H9 (cell line): ENCODE data around the gene IMMP2L. TPM values are rescaled to one million over a fixed set of nuclear protein-coding genes. Genes with fewer than 3 reads are reported as not detected.

Source experiments
- DNase-seq: peaks from one replicate; pipeline ENCODE4 v3.0.0-alpha.2; 2017
- H2AFZ ChIP-seq: one replicate; pipeline ENCODE4 v1.6.1; 2013; ENCODE audit warnings: mild to moderate bottlenecking, low read length, control low read depth, moderate library complexity
- H2AK5ac ChIP-seq: 2 replicates; pipeline ENCODE4 v1.6.1; 2013; ENCODE audit warnings: low read length, control low read depth, mixed read lengths; ENCODE audit not compliant: insufficient read length
- H2BK120ac ChIP-seq: one replicate; pipeline ENCODE4 v1.6.1; 2013; ENCODE audit warnings: low read depth, mild to moderate bottlenecking, low read length, control low read depth, inconsistent platforms; ENCODE audit not compliant: poor library complexity, severe bottlenecking
- H2BK12ac ChIP-seq: 2 replicates; pipeline ENCODE4 v1.6.1; 2013; ENCODE audit warnings: low read length, control low read depth, mixed read lengths, low read depth; ENCODE audit not compliant: insufficient read length
- H2BK15ac ChIP-seq: 2 replicates; pipeline ENCODE4 v1.6.1; 2013; ENCODE audit warnings: low read depth, low read length, control low read depth
- H2BK20ac ChIP-seq: one replicate; pipeline ENCODE4 v1.6.1; 2013; ENCODE audit warnings: low read depth, mild to moderate bottlenecking, low read length, control low read depth, inconsistent platforms; ENCODE audit not compliant: poor library complexity, severe bottlenecking
- H2BK5ac ChIP-seq: 2 replicates; pipeline ENCODE4 v1.6.1; 2013; ENCODE audit warnings: low read length, control low read depth, mixed read lengths; ENCODE audit not compliant: insufficient read length
- H3K14ac ChIP-seq: 2 replicates; pipeline ENCODE4 v1.6.1; 2013; ENCODE audit warnings: low read length, control low read depth; ENCODE audit not compliant: insufficient read depth
- H3K18ac ChIP-seq: 2 replicates; pipeline ENCODE4 v1.6.1; 2013; ENCODE audit warnings: low read depth, mild to moderate bottlenecking, mixed read lengths, low read length, control low read depth; ENCODE audit not compliant: insufficient read length
- H3K23ac ChIP-seq: 2 replicates; pipeline ENCODE4 v1.6.1; 2013; ENCODE audit warnings: low read length, control low read depth, mixed read lengths, low read depth; ENCODE audit not compliant: insufficient read length
- H3K23me2 ChIP-seq: 2 replicates; pipeline ENCODE4 v1.6.1; 2013; ENCODE audit warnings: low read depth, mild to moderate bottlenecking, mixed read lengths, low read length, control low read depth; ENCODE audit not compliant: insufficient read length, poor library complexity, severe bottlenecking
- H3K27ac ChIP-seq: 2 replicates; pipeline ENCODE4 v1.5.1; 2013; ENCODE audit warnings: low read length, control low read depth, mixed read lengths, low read depth; ENCODE audit not compliant: insufficient read length
- H3K27me3 ChIP-seq: 2 replicates; pipeline ENCODE4 v1.6.1; 2013; ENCODE audit warnings: low read length, control low read depth, inconsistent platforms; ENCODE audit not compliant: insufficient read depth
- H3K4ac ChIP-seq: 2 replicates; pipeline ENCODE4 v1.6.1; 2013; ENCODE audit warnings: low read depth, mild to moderate bottlenecking, control low read depth, inconsistent platforms, low read length, moderate library complexity
- H3K4me1 ChIP-seq: 2 replicates; pipeline ENCODE4 v1.6.1; 2013; ENCODE audit warnings: low read length, control low read depth, inconsistent platforms; ENCODE audit not compliant: insufficient read depth
- H3K4me2 ChIP-seq: 2 replicates; pipeline ENCODE4 v1.6.1; 2013; ENCODE audit warnings: low read length, control low read depth, mixed read lengths; ENCODE audit not compliant: insufficient read length, insufficient read depth
- H3K56ac ChIP-seq: 2 replicates; pipeline ENCODE4 v1.6.1; 2013; ENCODE audit warnings: low read depth, mild to moderate bottlenecking, mixed read lengths, low read length, control low read depth; ENCODE audit not compliant: insufficient read length
- H3K79me1 ChIP-seq: 2 replicates; pipeline ENCODE4 v1.6.1; 2013; ENCODE audit warnings: low read depth, mild to moderate bottlenecking, moderate library complexity, low read length, control low read depth, inconsistent platforms; ENCODE audit not compliant: insufficient read depth, poor library complexity, severe bottlenecking
- H3K79me2 ChIP-seq: 2 replicates; pipeline ENCODE4 v1.6.1; 2013; ENCODE audit warnings: low read length, control low read depth, inconsistent platforms; ENCODE audit not compliant: insufficient read depth
- H3K9ac ChIP-seq: 2 replicates; pipeline ENCODE4 v1.6.1; 2013; ENCODE audit warnings: low read length, control low read depth, mixed read lengths; ENCODE audit not compliant: insufficient read length; ENCODE audit errors: extremely low read depth
- H3K9me3 ChIP-seq: one replicate; pipeline ENCODE4 v1.6.1; 2013; ENCODE audit warnings: low read depth, low read length, inconsistent platforms; ENCODE audit not compliant: control insufficient read depth
- H3T11ph ChIP-seq: one replicate; pipeline ENCODE4 v1.6.1; 2013; ENCODE audit warnings: mild to moderate bottlenecking, low read length, control low read depth, inconsistent platforms
- H4K20me1 ChIP-seq: one replicate; pipeline ENCODE4 v1.6.1; 2013; ENCODE audit not compliant: control insufficient read depth, insufficient read length, insufficient read depth
- H4K5ac ChIP-seq: 2 replicates; pipeline ENCODE4 v1.6.1; 2013; ENCODE audit warnings: low read depth, mild to moderate bottlenecking, mixed read lengths, low read length, control low read depth; ENCODE audit not compliant: insufficient read length
- H4K8ac ChIP-seq: replicated peaks from 2 replicates; pipeline ENCODE4 v1.6.1; 2013; ENCODE audit warnings: low read length, control low read depth, mixed read lengths, low read depth; ENCODE audit not compliant: insufficient read length
- H4K91ac ChIP-seq: 2 replicates; pipeline ENCODE4 v1.6.1; 2013; ENCODE audit warnings: low read depth, mild to moderate bottlenecking, moderate library complexity, mixed read lengths, low read length, control low read depth; ENCODE audit not compliant: insufficient read length
- H3K27ac Mint-ChIP-seq, 3 experiments: 2 replicates in 2 of 3; 3 replicates in 1 of 3; pipeline ENCODE4 v1.8.0; 2020 to 2021; ENCODE audit warnings: mixed read lengths in 3 of 3, mild to moderate bottlenecking in 1 of 3, moderate library complexity in 1 of 3
- H3K27me3 Mint-ChIP-seq: 2 replicates; pipeline ENCODE4 v1.8.0; 2021; ENCODE audit warnings: low read depth, mild to moderate bottlenecking, moderate library complexity, mixed read lengths
- H3K36me3 Mint-ChIP-seq, 3 experiments: 2 replicates in 2 of 3; 3 replicates in 1 of 3; pipeline ENCODE4 v1.8.0; 2020 to 2021; ENCODE audit warnings: low read depth in 3 of 3, mixed read lengths in 3 of 3; ENCODE audit not compliant: insufficient read depth in 1 of 3
- H3K4me1 Mint-ChIP-seq, 2 experiments: 2 replicates each; pipeline ENCODE4 v1.8.0; 2020; ENCODE audit warnings: mixed read lengths in 2 of 2
- H3K4me3 Mint-ChIP-seq, 2 experiments: 2 replicates in 1 of 2; 3 replicates in 1 of 2; pipeline ENCODE4 v1.8.0; 2020 to 2021; ENCODE audit warnings: mild to moderate bottlenecking in 2 of 2, mixed read lengths in 2 of 2, moderate library complexity in 1 of 2
- H3K9me3 Mint-ChIP-seq, 2 experiments: 2 replicates in 1 of 2; 3 replicates in 1 of 2; pipeline ENCODE4 v1.8.0; 2020; ENCODE audit warnings: mild to moderate bottlenecking in 2 of 2, mixed read lengths in 2 of 2, moderate library complexity in 1 of 2
- CTCF ChIP-seq: fragments of 200-600 bp; sonication (generic); conservative IDR thresholded peaks from 3 replicates; pipeline ENCODE4 v1.8.0; 2021; ENCODE audit warnings: antibody characterized with exemption, mild to moderate bottlenecking
- WGBS: extraction: QIAGEN DNeasy Blood & Tissue Kit; methylation state at CpG from one replicate; pipeline ENCODE4 v1.1.7; 2013; ENCODE audit warnings: missing lambda C conversion rate, low lambda C conversion rate, mixed read lengths; ENCODE audit not compliant: insufficient read length; ENCODE audit errors: extremely low coverage; 5-methylcytosine and 5-hydroxymethylcytosine counted together
- total RNA-seq: library from RNA; stranded (reverse); gene quantifications from 2 replicates; pipeline ENCODE4 v1.2.1, GENCODE V29; 2021

Gene IMMP2L
- total RNA-seq, 1 experiment from 2014 or later = 14.7 TPM

GRCh38 chr7:111210996-111211395 lies 351.3 kb downstream of the IMMP2L start:
- Histone ChIP-seq H3K9me3 (no peaks in the 10 kb centered on the region), H2AFZ (no peak overlapping the region), H3K56ac (no peak overlapping the region), H3K9ac (no peak overlapping the region), H4K8ac (no peak overlapping the region), H3K27me3 (no peaks in the 10 kb centered on the region), H4K5ac (no peak overlapping the region), H4K91ac (no peak overlapping the region), H3T11ph (no peak overlapping the region), H2BK15ac (no peak overlapping the region), H3K79me2 (no peaks in the 10 kb centered on the region), H3K4ac (no peak overlapping the region), H3K4me1 (no peaks in the 10 kb centered on the region), H3K27ac (no peak overlapping the region), H2AK5ac (no peak overlapping the region), H3K23ac (no peak overlapping the region), H3K23me2 (no peaks in the 10 kb centered on the region), H2BK5ac (no peak overlapping the region), H2BK12ac (no peak overlapping the region), H3K18ac (no peak overlapping the region), H4K20me1 (no peaks in the 10 kb centered on the region), H3K79me1 (no peaks in the 10 kb centered on the region), H3K4me2 (no peak overlapping the region), H2BK120ac (no peak overlapping the region), H2BK20ac (no peak overlapping the region), H3K14ac (no peak overlapping the region)
- H3K9me3 Mint-ChIP-seq = peaks cover 0 to 6% of the 10 kb centered on the region in 2 experiments; a peak in 2 of 5 replicates
- no CpG with 5 or more reads among the region's 3 CpGs for whole genome bisulfite sequencing
- H3K27ac Mint-ChIP-seq = peak overlapping the region in 1 of 3 experiments; percentile 13; a peak in 3 of 7 replicates
- H3K4me1 Mint-ChIP-seq = peaks cover 4 to 6% of the 10 kb centered on the region in 2 experiments; a peak in 2 of 4 replicates
- no peak for DNase-seq
- H3K4me3 Mint-ChIP-seq = no peak overlapping the region
- H3K27me3 Mint-ChIP-seq = no peaks in the 10 kb centered on the region
- no peak for TF ChIP-seq CTCF
- H3K36me3 Mint-ChIP-seq = peaks cover 0 to 11% (median 0%) of the 10 kb centered on the region in 3 experiments; a peak in 3 of 7 replicates
